IMR-90 (cell line): Measurements from ENCODE around the gene DACT1.

Source experiments
- BHLHE40 ChIP-seq: fragments of 150-350 bp; IDR thresholded peaks from 2 replicates; pipeline ENCODE4 v1.6.1; 2016; ENCODE audit warnings: mild to moderate bottlenecking, low read depth, low read length
- CHD1 ChIP-seq: IDR thresholded peaks from 2 replicates; pipeline ENCODE4 v1.6.1; 2012; ENCODE audit warnings: low read depth, low read length, improper control_type of control experiment
- CTCF ChIP-seq: conservative IDR thresholded peaks from 2 replicates; pipeline ENCODE4 v1.5.1; 2012; ENCODE audit warnings: mild to moderate bottlenecking, low read depth, low read length, improper control_type of control experiment
- ELK1 ChIP-seq: fragments of 150-350 bp; IDR thresholded peaks from 2 replicates; pipeline ENCODE4 v1.6.1; 2016; ENCODE audit warnings: low read depth, mild to moderate bottlenecking, low read length, moderate library complexity, borderline replicate concordance
- MAFK ChIP-seq: IDR thresholded peaks from 2 replicates; pipeline ENCODE4 v1.6.1; 2012; ENCODE audit warnings: low read depth, low read length, improper control_type of control experiment
- NFE2L2 ChIP-seq: fragments of 150-350 bp; IDR thresholded peaks from 2 replicates; pipeline ENCODE4 v1.6.1; 2016; ENCODE audit warnings: low read depth, mild to moderate bottlenecking, low read length
- POLR2A ChIP-seq: IDR thresholded peaks from 2 replicates; pipeline ENCODE4 v1.6.1; 2012; ENCODE audit warnings: mild to moderate bottlenecking, low read depth, low read length
- RAD21 ChIP-seq: IDR thresholded peaks from 2 replicates; pipeline ENCODE4 v1.6.1; 2012; ENCODE audit warnings: low read length, improper control_type of control experiment
- RCOR1 ChIP-seq: IDR thresholded peaks from 2 replicates; pipeline ENCODE4 v1.6.1; 2012; ENCODE audit warnings: mild to moderate bottlenecking, low read length, improper control_type of control experiment; ENCODE audit not compliant: insufficient replicate concordance
- SMC3 ChIP-seq: fragments of 150-350 bp; IDR thresholded peaks from 2 replicates; pipeline ENCODE4 v1.6.1; 2016; ENCODE audit warnings: low read depth, mild to moderate bottlenecking, antibody characterized with exemption, low read length, moderate library complexity
- USF2 ChIP-seq: fragments of 150-350 bp; IDR thresholded peaks from 2 replicates; pipeline ENCODE4 v1.6.1; 2017; ENCODE audit warnings: mild to moderate bottlenecking, antibody characterized with exemption, low read length, low read depth

GRCh38 chr14:58659061-58659460, 21.3 kb downstream of the DACT1 start:
- TF ChIP-seq CTCF: no peak
- TF ChIP-seq ELK1: no peak
- no peak for TF ChIP-seq POLR2A
- TF ChIP-seq BHLHE40: no peak
- no peak for TF ChIP-seq MAFK
- TF ChIP-seq RCOR1: no peak
- TF ChIP-seq SMC3: no peak
- TF ChIP-seq NFE2L2: no peak
- TF ChIP-seq CHD1: no peak
- TF ChIP-seq RAD21: no peak
- no peak for TF ChIP-seq USF2
